Measurements from ENCODE around the gene BRD4.

DNA sequence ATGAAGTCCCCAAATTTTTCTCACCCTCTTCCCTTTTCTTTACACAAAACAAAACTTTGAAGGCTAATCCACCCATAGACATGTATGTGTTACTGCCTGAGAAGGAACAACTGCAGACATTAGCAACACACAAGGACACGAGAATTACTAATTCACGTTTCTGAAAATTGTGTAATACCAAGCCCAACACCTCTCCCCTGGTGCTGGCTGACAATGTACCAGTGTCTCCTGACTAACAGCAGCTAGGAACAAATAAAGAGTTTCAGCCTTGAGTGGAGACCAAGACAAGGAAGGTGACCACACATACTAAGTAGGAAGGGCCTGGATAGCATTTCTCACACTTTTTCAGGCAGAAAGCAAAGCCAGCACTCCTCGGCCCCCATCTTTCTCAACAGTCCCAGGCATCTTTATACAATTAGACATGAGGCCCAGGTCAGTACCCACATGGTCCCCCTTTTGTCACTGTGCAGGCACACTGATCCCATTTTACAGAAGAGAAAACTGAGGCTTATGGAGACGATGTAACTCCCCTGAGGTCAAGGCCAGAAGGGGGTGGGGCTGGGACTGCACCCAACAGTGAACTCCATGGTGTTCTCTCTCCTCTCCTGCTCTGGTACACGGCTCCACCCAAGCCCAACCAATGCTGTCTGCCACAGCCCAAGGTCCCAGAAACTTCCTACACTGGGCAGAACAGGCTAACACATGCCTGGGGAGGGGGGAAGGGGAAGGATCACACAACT is 8.7 kb downstream of the BRD4 start:
- TF ChIP-seq, protein P1, sequence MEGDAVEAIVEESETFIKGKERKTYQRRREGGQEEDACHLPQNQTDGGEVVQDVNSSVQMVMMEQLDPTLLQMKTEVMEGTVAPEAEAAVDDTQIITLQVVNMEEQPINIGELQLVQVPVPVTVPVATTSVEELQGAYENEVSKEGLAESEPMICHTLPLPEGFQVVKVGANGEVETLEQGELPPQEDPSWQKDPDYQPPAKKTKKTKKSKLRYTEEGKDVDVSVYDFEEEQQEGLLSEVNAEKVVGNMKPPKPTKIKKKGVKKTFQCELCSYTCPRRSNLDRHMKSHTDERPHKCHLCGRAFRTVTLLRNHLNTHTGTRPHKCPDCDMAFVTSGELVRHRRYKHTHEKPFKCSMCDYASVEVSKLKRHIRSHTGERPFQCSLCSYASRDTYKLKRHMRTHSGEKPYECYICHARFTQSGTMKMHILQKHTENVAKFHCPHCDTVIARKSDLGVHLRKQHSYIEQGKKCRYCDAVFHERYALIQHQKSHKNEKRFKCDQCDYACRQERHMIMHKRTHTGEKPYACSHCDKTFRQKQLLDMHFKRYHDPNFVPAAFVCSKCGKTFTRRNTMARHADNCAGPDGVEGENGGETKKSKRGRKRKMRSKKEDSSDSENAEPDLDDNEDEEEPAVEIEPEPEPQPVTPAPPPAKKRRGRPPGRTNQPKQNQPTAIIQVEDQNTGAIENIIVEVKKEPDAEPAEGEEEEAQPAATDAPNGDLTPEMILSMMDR (IDR thresholded peaks at IDR 0.05; ENCODE audit: extremely low read depth in 1 of 2, insufficient read depth in 1 of 2, low read depth in 1 of 2, low read length in 2 of 2): no peak
- TF ChIP-seq POLR2AphosphoS5 (IDR thresholded peaks at IDR 0.05; ENCODE audit: insufficient read depth, low read depth, low read length) (no peak), EZH2 (IDR thresholded peaks at IDR 0.05; ENCODE audit: borderline replicate concordance, low read depth, low read length, severe bottlenecking) (no peak), POLR2A (IDR thresholded peaks at IDR 0.05; ENCODE audit: low read depth, low read length) (no peak), FOS (IDR thresholded peaks at IDR 0.05; ENCODE audit: borderline replicate concordance, insufficient read depth, low read length) (no peak)
- TF ChIP-seq, protein P2, sequence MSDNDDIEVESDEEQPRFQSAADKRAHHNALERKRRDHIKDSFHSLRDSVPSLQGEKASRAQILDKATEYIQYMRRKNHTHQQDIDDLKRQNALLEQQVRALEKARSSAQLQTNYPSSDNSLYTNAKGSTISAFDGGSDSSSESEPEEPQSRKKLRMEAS (IDR thresholded peaks at IDR 0.05; ENCODE audit: insufficient read depth, insufficient read length): no peak
